HG02884 (cell line): Measurements from ENCODE around the gene DNAAF5.
"Not testable (repeated sequence)": the region's sequence is repeated elsewhere in the genome, so short reads cannot be mapped to it uniquely, and the experiment has no call there.

Experiments used
- ATAC-seq: cut with Tn5 transposase; IDR thresholded peaks from one replicate; pipeline ENCODE4 v1.9.1; 2021; ENCODE audit warnings: mild to moderate bottlenecking, moderate library complexity; ENCODE audit not compliant: unreplicated experiment

The DNAAF5 gene

DNA sequence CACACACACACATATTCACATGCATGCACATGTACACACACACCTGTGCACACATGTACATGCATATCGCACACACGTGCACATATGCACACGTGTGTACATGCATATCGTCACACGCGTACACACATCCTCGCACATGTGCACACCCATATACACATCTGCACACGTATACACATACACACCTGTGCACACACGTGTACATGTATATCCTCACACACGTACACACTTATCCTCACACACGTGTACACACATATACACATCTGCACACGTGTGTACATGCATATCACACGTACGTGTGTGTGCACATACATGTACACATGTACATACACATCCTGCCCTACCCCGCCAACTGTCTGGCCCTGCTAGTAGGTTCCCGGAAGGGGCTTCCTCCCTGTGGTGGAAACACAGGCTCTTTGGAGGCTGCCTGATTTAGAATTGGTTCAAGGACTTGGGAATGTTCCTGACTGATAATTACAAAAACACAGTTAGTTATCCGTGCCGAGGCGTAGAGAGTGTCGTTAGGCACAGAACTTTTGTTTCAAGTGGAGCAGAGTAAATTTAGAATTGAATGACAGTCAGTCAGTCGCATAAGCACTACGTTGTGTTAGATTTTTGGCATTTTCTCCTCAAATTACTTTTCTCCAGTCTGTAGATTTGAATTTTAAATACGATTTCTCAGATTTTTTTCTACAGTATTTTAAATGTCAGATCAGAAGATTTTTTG, 19.1 kb downstream of the DNAAF5 start:
- ATAC-seq = no peak

DNA sequence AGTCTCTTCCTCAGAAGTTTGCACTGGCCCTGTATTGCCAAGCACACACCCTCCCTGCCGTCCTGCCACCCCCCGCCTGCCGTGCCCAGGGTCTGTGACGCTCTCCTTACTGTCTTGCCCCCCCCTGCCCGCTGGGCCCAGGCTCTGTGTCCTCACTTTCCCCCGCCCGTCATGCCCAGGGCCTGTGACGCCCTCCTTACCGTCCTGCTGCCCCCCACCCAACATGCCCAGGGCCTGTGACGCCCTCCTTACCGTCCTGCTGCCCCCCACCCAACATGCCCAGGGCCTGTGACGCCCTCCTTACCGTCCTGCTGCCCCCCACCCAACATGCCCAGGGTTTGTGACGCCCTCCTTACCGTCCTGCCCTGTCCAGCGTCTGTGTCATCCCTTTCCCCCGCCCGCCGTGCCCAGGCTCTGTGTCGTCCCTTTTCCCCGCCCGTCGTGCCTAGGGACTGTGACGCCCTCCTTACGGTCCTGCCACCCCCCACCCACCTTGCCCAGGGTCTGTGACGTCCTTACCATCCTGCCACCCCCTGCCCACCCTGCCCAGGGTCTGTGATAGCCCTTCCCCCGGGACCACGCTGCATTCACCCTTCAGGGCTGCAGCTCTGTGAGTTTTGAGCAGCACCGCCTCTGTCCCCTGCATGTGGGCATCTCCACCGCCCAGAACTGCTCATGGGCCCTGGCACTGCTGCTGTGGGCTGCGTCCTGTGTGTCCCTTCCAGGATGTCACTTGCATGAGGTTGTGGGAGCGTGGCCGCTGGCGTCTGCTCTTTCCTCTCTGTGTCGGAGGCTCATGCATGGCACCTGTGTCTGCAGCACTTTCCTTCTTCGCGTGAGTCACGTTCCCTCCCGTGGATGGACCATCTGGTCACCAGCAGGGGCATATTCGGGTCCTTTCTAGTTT, 19.9 kb downstream of the DNAAF5 start:
- ATAC-seq = no peak

DNA sequence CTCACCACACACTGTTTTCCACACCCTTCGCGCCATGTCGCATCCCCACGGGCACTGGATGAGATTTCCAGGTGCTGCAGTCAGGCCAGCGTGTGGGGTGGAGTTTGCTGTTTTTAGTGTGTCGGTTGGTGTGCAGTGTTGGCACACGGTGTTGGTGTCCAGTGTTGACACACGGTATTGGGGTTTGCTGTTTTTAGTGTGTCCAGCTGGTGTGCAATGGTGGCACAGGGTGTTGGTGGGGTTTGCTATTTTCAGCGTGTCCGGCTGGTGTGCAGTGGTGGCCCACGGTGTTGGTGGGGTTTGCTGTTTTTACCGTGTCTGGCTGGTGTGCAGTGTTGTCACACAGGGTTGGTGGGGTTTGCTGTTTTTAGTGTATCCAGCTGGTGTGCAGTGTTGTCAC, 20.7 kb downstream of the DNAAF5 start:
- no peak for ATAC-seq

DNA sequence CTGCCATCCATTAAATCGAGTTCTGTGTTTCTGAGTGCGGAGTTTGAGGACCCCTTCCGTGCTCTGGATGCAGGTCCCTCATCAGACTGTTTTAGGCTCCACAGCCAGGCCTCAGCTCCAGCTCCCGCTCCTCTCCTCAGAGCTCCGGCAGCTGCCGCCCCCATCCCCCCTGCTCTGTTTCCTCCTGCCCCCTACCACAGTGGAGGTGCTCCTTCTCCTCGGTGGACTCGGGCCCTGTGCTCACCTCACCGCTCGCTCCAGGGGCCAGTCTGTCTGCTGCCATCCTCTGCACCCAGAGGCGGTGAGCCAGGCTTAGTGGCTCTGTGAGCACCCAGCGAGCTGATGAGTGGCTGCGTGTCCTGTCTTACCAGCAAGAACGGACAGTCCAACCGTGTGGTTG, 21.9 kb downstream of the DNAAF5 start:
- ATAC-seq = no peak

DNA sequence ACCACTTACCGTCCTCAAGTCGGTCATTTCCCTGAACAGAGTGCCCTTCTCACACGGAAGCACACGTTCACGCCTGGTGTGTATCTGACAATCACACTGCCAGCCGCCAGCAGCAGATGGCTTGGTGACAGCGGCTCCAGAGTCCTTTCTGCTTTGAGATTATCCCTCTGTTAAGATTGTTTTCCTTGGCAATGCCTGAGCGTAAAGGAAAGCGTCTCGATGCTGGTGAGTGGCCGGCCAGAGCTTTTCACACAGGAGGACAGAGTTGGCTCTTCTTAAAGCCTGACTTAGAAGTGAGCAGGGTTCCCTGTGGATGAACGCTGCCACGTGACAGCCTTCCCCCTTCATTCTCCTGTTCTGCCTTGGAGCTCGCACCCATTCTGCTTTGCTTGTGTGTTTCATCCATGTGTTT, 22.6 kb downstream of the DNAAF5 start:
- ATAC-seq = no peak

DNA sequence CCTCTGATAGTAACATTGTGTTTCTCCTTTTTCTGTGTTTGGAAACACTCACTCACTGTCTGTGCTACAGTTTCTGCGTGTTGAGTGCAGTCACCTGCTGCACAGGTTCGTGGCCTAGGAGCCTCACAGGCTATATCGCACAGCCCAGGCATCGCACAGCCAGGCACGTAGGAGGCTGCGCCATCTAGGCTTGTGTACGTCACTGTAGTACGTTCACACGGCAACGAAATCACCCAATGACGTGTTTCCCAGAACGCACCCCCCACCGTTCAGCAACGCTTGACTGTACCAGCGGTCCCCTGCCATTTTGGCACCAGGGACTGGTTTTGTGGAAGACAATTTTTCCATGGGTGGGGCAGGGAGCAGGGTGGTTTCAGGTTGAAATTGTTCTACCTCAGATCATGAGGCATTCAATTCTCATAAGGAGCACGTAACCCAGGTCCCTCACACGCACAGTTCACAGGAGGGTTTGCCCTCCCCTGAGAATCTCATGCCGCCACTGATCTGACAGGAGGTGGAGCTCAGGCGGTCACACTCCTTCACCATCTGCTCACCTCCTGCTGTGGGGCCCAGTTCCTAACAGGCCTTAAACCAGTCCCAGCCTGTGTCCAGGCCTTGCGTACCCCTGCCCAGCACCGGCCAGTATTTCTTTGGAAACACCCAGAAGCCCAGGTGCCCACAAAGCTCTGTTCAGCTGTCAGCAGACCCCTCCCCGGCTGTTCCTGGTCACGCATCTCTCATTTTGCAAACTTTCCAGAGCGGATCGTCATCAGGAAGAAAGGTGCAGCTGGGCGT, 23.8 kb downstream of the DNAAF5 start:
- ATAC-seq = no peak

DNA sequence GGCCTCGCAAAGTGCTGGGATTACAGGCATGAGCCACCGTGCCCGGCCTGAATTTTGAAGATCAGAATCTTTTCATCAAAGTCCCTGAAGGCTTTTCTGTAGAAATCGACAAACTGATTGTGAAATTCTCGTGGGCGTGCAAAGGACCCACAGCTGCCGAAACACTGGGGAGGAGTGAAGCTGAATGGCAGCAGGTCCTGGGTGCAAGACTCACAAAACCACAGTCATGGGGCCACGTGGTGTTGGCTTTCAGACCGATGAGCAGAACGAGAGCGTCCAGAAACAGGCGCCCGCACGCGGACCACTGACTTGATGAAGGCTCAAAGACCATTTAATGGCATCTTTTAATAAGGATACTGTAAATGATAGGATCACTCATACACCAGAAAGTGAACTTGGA, 25.3 kb downstream of the DNAAF5 start:
- no peak for ATAC-seq

DNA sequence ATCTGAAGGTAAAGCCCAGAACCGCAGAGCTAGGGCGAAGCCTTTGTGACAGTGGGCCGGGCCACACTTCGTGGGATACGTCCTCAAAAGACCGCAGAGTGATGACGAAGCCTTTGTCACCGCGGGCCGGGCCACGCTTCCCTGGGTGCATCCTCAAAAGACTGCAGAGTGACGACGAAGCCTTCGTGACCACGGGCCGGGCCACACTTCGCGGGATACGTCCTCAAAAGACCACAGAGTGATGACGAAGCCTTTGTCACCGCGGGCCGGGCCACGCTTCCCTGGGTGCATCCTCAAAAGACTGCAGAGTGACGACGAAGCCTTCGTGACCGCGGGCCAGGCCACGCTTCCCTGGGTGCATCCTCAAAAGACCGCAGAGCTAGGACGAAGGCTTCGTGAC, 25.8 kb downstream of the DNAAF5 start:
- not testable (repeated sequence) for ATAC-seq

DNA sequence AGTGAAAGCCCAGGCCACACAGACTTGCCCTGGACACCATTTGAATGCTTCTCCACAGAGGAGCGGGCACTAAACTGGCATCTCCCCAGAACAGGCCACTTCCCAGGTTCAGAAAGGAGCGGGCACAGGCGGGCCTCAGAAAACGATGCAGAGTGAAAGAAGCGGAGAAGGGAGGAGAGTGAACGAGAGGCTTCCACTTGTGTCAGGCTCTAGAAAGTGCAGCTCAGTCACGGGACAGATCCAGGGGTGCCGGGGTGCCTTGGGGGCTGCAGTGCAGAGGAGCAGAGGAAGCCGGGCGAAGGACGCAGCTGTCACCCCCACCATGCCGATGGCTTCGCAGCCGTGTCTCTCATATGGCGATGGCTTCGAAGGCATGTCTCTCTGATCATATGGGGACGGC, 26.7 kb downstream of the DNAAF5 start:
- no peak for ATAC-seq

DNA sequence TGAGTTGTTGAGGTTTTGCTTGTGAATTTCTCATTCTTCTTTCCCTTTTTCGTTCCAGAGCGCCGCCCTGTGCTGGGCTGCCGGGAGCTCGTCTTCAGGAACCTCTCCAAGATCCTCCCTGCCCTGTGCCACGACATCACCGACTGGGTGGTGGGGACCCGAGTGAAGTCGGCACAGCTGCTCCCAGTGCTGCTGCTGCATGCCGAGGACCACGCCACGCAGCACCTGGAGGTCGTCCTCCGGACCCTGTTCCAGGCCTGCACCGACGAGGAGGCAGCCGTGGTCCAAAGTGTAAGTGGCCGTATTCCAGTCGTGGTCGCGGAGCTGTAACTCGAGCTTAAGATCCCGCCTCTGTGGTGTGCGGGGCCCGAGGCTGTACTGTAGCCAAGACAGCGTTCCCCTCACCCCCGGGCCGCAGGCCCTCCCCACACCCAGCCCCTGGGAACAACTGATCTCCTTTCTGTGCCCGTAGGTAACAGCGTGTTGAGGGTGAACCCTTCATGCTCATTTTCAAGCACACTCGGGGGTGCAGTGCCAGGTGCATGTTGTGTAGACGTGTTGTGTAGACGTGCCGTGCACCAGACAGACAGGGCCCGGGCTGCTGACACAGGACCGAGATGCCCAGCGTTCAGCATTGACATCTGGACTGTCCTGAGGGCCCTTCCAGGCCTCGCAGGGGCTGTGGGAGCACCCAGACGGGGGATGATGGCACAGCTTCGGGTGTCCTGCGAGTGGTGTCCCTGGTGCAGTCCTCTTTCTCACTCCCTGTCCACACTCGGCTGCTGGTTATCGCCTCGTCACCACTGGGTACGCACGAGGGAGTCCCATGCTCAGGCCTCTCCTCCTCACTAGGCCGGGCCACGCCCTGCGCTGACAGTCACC, 28.3 kb downstream of the DNAAF5 start:
- ATAC-seq = no peak

DNA sequence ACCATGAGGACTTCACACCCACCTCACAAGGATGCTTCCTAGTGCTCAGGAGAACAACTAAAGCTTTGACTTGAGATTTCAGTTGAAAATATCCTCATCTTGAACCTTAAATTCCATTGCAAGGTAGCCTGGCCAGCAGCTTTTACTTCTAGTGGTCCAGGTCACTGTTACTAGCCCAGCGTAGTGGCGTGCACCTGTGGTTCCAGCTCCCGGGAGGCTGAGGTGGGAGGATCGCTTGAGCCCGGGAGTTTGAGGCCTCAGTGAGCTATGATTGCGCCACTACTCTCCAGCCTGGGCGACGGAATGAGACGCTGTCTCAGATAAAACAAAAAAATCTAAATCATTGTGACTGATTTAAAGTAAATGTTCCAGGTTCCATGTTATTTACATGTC, 28.9 kb downstream of the DNAAF5 start:
- no peak for ATAC-seq

DNA sequence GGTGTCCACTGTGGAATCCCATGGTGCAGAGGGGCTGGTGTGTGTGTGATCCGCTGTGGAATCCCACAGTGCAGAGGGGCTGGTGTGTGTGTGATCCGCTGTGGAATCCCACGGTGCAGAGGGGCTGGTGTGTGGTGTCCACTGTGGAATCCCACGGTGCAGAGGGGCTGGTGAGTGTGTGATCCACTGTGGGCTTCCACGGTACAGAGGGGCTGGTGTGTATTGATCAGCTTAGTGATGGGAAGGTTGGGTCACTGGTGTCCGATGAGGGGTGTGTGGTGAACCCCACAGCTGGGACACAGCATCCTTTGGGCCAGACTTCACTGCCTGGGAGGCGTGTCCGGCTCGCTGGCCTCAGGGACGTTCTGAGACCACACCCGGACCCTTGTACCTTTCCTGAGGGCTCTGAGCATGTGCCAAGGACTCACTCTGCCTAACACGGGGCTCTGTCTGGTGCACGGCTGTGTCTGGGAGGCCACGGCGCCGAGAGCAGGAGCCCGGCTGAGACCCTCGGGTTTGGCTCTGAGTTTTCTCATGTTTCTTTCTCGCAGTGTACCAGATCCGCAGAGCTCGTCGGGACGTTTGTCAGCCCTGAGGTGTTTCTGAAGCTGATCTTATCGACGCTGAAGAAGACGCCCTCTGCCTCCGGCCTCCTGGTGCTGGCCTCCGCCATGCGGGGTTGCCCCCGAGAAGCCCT, 29.9 kb downstream of the DNAAF5 start:
- no peak for ATAC-seq

DNA sequence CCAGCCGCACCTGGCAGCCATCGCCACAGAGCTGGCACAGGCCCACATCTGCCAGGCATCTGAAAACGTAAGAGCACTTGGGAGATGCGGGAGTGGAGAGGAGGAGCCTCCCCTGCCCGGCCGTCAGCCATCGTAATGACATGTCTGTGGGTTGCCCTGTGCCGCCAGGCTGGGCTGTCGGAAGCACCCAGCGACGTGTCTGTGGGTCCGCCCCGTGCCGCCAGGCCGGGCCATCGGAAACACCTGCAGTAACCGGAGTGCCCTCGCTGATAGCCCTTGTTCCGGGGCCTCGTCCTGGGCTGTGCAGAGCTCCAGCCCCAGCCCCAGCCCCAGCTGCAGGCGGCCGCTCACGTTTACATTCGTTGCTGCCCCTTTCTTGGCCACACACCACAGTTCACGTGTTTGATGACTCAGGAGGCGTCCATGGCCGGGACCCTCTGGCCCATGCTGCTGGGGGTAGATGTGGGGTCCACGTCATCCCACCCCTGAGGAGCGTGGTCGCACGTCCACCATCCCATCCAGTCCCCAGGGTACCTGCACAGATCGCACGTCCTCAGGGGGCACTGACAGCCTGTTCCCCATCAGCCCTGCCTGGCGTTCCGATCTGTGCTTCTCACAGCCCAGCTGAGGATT, 30.5 kb downstream of the DNAAF5 start:
- no peak for ATAC-seq

DNA sequence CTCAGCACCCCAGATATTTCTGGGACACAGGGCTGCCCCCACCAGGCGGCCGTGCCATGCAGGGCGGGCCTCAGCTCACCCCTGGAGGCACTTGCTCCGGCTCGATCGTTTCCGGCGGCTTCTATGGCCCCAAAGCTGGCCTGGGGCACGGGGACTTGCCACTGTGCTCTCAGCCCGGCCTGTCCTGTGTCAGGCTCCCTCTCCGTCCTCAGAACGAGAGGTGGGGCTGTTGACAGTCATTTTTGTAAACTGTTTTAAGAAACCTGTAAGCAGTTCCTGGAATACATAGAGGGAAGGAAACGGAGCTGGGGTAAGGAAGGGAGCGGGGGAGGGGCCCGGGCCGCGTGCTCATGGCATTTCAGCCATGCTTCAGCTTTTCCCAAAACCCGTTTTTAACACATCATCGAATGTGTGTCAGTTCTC, 31.3 kb downstream of the DNAAF5 start:
- no peak for ATAC-seq

DNA sequence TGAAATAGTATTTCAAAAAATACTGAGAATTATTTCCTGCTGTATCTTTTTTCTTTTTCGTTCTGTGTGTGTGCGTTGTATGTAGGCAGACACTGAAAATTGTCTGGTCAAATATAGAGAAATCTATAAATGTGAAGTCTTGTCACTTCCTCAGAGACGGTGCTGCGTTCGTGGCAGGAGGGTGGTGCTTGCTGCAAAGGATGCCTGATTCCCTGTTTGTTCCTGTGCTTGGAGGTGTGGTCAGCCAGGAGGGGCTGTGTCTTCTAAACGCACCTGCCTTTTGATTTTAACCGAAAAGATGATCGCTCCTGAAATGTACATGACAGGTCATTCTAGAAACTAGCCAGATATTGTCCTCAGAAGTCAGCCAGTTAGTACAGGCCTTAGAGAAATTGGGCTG, 33.1 kb downstream of the DNAAF5 start:
- no peak for ATAC-seq

DNA sequence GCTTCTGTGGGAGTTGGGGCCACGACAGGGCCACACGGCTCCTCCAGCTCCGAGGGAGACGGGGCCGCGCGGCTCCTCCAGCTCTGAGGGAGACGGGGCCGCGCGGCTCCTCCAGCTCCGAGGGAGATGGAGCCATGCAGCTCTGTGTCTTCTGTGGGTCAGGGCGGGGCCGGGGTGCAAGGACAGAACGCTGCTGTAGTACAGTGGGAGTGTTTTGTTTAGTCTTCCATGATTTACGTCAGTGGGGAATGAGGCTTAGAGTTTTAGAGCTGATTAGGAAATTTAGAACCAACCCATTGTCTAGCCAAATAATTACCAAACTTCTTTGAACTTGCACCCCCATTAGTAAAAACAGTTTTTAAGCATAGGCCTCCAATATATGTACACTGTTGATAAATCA, 33.5 kb downstream of the DNAAF5 start:
- ATAC-seq = no peak

DNA sequence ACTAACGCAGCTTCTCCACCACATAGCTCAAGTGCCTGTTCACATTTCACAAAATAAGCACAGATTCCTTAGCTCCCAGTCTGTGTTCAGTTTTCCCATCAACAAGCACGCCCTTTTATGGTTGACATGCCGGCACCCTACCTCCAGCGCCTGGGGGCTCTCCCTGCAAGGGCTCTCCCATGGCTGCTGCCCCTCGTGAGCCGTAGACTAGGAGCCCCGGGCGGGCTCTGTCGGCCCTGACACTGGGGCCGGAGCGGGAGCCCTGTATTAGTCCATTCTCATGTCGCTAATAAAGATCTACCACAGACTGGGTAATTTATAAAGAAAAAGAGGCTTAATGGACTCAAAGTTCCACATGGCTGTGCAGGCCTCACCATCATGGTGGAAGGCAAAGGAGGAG, 34.6 kb downstream of the DNAAF5 start:
- ATAC-seq = no peak

DNA sequence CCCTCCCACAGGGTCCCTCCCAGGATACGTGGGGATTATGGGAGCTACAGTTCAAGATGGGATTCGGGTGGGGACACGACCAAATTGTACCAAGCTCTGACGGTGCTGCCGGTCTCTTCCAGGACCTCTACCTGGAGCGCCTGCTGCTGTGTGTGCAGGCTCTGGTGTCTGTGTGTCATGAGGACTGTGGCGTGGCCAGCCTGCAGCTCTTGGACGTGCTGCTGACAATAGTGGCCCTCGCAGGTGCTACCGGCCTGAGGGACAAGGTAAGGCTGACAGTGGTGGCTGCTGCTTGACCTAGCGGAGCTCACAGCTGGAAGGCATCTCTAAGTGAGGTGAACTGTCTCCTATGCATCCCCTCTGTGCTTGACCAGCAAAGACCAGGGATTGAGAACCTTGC, 35.1 kb downstream of the DNAAF5 start:
- ATAC-seq = no peak

DNA sequence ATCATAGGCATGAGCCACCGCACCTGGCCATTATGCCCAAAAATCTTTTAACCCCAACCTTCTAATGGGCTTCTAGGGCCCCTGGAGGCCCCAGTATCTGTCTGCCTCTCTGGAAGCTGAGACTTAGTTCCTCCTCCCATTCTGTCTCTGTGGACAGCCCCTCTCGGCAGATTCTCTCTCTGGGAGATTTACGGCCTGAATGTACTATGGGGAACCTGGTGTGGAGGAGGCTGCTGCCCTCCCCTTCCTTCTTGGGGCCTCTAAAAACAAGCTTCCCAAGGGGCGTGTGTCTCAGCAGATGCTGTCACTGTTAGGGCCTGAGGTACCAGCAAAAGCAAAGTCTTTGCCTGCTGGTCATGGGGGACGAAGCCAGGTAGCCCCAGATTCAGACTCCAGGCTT, 36.4 kb downstream of the DNAAF5 start:
- no peak for ATAC-seq
